ENCODE results near the gene NSUN7. TPM values are rescaled to one million over a fixed set of nuclear protein-coding genes. Genes with fewer than 3 reads are reported as not detected.
"Not testable (repeated sequence)": the region's sequence is repeated elsewhere in the genome, so short reads cannot be mapped to it uniquely, and the experiment has no call there.

NSUN7 gene
- total and polyA plus RNA-seq, 3 donors from 2014 or later: 18.7 to 41.1 (median 33.3) TPM

DNA sequence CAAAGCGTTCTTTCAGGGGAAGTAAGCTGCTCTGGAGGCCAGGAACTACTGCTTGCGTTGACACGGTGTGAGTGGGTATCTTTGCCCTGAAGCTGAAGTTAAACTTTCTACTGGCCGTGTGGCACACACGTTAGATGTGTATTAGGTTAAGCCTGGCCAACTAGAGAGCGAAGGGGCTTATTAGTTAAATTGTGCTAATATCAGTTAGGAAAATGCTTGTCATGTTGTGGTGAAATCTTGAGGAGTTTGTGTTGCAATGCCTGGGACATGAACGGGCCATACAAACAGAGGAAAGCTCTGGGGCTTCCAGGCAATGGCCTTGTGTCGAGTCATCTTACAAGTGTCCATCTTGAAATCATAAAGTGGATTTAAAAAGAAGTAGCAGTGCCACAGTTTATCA is 62.6 kb downstream of the NSUN7 start:
- Histone ChIP-seq H3K9me3 (no peaks in the 10 kb centered on the region), H3K4me1 (no peaks in the 10 kb centered on the region), H3K36me3 (ENCODE audit: low read depth, missing control alignments) (no peaks in the 10 kb centered on the region), H3K27ac (no peak overlapping the region), H3K4me3 (no peak overlapping the region), H3K27me3 (no peaks in the 10 kb centered on the region)
- intact Hi-C loops (cut with DNase I; ENCODE audit: low total_unique reads): no loop called here
- no peak for DNase-seq
- 93 to 94% methylated on average over 8 of the region's 8 CpGs for WGBS, 2 donors
- TF ChIP-seq POLR2A (IDR thresholded peaks at IDR 0.05): no peak
- TF ChIP-seq CTCF (IDR thresholded peaks at IDR 0.05): no peak

DNA sequence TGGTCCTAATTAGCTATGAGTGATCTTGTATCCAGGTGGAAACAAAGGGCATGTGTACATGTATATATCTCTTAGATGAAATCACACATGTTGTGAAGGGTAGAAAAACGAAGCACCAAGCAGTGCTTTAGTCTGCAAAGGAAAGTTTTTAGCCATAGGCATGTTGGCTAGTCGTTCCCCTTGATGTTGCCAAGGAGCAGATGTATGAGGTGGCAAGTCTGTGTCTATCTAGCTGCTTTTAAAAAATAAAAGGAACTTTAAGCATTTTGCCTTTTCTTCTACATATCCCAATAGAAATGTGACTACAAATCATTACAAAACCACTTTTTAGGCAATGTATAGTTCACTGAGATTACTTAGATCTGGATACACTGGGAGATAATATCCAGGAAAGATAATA is 63.1 kb downstream of the NSUN7 start:
- 88 to 89% methylated on average over 2 of the region's 2 CpGs for WGBS, 2 donors
- TF ChIP-seq POLR2A (IDR thresholded peaks at IDR 0.05): no peak
- TF ChIP-seq CTCF (IDR thresholded peaks at IDR 0.05): no peak
- no peak overlapping the region for H3K27ac ChIP-seq
- no peaks in the 10 kb centered on the region for H3K9me3 ChIP-seq
- H3K36me3 ChIP-seq (ENCODE audit: low read depth, missing control alignments): no peaks in the 10 kb centered on the region
- no peaks in the 10 kb centered on the region for H3K4me1 ChIP-seq
- H3K27me3 ChIP-seq: no peaks in the 10 kb centered on the region
- DNase-seq: no peak
- intact Hi-C loops (cut with DNase I; ENCODE audit: low total_unique reads): no loop called here
- no peak overlapping the region for H3K4me3 ChIP-seq

DNA sequence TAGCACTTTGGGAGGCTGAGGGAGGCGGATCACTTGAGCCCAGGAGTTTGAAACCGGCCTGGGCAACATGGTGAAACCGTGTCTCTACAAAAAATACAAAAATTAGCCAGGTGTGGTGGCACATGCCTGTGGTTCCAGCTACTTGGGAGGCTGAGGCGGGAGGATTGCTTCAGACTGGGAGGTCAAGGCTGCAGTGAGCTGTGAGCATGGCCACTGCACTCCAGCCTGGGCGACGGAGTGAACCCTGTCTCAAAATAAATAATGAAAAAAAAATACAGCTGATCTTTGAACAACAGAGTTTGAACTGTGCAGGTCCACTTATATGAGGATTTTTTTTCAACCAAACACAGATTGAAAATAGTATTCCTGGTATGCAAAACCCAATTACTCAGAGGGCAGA is 67.4 kb downstream of the NSUN7 start:
- H3K36me3 ChIP-seq (ENCODE audit: low read depth, missing control alignments); intact Hi-C loops (cut with DNase I; ENCODE audit: low total_unique reads); H3K4me1 ChIP-seq; H3K9me3 ChIP-seq; H3K4me3 ChIP-seq; H3K27me3 ChIP-seq; H3K27ac ChIP-seq; DNase-seq: not testable (repeated sequence)
- 88 to 97% methylated on average over 6 of the region's 6 CpGs for WGBS, 2 donors

DNA sequence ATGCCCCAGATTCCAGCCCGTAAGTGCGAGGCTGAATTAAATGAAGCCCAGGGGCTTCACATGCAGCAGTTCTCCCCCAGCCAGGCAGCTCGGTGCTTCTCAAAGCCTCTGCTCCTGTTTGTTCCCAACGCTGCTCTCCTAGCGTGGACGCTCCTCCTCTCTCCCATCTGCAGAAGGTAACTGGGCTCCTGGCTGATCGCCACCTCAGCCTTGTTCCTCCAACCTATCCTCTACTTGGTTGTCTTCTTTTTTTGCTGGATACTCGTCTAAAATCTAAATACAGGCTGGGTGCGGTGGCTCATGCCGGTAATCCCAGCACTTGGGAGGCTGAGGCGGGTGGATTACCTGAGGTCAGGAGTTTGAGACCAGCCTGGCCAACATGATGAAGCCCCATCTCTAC is 70.3 kb downstream of the NSUN7 start:
- Histone ChIP-seq H3K9me3 (no peaks in the 10 kb centered on the region), H3K27me3 (no peaks in the 10 kb centered on the region), H3K27ac (no peak overlapping the region), H3K4me1 (no peaks in the 10 kb centered on the region), H3K36me3 (ENCODE audit: low read depth, missing control alignments) (no peaks in the 10 kb centered on the region), H3K4me3 (no peak overlapping the region)
- TF ChIP-seq POLR2A (IDR thresholded peaks at IDR 0.05): no peak
- no peak for TF ChIP-seq CTCF (IDR thresholded peaks at IDR 0.05)
- WGBS, 2 donors: 93% methylated on average over 11 of the region's 11 CpGs
- DNase-seq: no peak
- intact Hi-C loops (cut with DNase I; ENCODE audit: low total_unique reads): no loop called here

GRCh38 chr4:40822420-40823166 is 72.8 kb downstream of the NSUN7 start:
- Histone ChIP-seq H3K4me3 (no peak overlapping the region), H3K36me3 (ENCODE audit: low read depth, missing control alignments) (no peaks in the 10 kb centered on the region), H3K9me3 (no peaks in the 10 kb centered on the region), H3K27ac (no peak overlapping the region), H3K27me3 (no peaks in the 10 kb centered on the region), H3K4me1 (no peaks in the 10 kb centered on the region)
- WGBS, 2 donors: 93% methylated on average over 7 to 8 of the region's 8 CpGs
- DNase-seq: no peak
- TF ChIP-seq CTCF (IDR thresholded peaks at IDR 0.05): no peak
- TF ChIP-seq POLR2A (IDR thresholded peaks at IDR 0.05): no peak
- intact Hi-C loops (cut with DNase I; ENCODE audit: low total_unique reads): no loop called here

All from testis (tissue), 3 donors.